Retinal pigment epithelial cell (primary cell): ENCODE results near the gene SERTM2.

Source experiments
- DNase-seq: peaks from one replicate; pipeline ENCODE4 v3.0.0-alpha.2; 2010; ENCODE audit warnings: low read depth
- H3K4me3 ChIP-seq: 2 replicates; pipeline ENCODE4 v1.5.1; 2011; ENCODE audit warnings: mild to moderate bottlenecking, low read length, control low read depth, moderate library complexity
- TF ChIP-seq, protein P1 (sequence below): conservative IDR thresholded peaks from 2 replicates; pipeline ENCODE4 v1.5.1; 2011; ENCODE audit warnings: low read depth, low read length, control low read depth, inconsistent platforms

The SERTM2 gene

GRCh38 chrX:111511477-111511876 is at the start of gene SERTM2:
Gene SERTM2 (plus strand): TSS chrX:111511645. CDS start chrX:111518858, 7,213 bp downstream.
- TF ChIP-seq, protein P1, sequence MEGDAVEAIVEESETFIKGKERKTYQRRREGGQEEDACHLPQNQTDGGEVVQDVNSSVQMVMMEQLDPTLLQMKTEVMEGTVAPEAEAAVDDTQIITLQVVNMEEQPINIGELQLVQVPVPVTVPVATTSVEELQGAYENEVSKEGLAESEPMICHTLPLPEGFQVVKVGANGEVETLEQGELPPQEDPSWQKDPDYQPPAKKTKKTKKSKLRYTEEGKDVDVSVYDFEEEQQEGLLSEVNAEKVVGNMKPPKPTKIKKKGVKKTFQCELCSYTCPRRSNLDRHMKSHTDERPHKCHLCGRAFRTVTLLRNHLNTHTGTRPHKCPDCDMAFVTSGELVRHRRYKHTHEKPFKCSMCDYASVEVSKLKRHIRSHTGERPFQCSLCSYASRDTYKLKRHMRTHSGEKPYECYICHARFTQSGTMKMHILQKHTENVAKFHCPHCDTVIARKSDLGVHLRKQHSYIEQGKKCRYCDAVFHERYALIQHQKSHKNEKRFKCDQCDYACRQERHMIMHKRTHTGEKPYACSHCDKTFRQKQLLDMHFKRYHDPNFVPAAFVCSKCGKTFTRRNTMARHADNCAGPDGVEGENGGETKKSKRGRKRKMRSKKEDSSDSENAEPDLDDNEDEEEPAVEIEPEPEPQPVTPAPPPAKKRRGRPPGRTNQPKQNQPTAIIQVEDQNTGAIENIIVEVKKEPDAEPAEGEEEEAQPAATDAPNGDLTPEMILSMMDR: no peak
- no peak for DNase-seq
- no peak within 1 kb of the TSS for H3K4me3 ChIP-seq

DNA sequence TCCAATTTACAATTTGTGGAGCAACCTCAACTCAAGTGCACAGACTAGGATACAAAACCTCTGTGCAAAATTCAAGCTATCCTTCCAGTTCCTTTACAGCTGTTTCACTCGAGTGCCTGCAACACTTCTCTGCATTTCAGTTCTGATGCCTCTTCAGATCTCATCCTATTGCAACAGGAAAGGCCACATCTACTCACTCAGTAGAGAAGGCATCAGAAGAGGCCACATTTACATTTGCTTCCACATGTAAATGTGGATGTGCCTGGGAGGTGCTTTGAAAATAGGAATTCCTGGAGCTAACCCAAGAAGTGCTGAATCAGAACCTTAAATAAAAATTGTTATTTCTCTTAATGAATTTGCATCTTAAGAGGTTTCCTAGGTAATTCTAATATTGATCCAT is 45.8 kb upstream of the SERTM2 start:
- H3K4me3 ChIP-seq: no peak overlapping the region
- TF ChIP-seq, protein P1: no peak
- DNase-seq: no peak

GRCh38 chrX:111467896-111468295 is 43.5 kb upstream of the SERTM2 start:
- TF ChIP-seq, protein P1: no peak
- DNase-seq: no peak

DNA sequence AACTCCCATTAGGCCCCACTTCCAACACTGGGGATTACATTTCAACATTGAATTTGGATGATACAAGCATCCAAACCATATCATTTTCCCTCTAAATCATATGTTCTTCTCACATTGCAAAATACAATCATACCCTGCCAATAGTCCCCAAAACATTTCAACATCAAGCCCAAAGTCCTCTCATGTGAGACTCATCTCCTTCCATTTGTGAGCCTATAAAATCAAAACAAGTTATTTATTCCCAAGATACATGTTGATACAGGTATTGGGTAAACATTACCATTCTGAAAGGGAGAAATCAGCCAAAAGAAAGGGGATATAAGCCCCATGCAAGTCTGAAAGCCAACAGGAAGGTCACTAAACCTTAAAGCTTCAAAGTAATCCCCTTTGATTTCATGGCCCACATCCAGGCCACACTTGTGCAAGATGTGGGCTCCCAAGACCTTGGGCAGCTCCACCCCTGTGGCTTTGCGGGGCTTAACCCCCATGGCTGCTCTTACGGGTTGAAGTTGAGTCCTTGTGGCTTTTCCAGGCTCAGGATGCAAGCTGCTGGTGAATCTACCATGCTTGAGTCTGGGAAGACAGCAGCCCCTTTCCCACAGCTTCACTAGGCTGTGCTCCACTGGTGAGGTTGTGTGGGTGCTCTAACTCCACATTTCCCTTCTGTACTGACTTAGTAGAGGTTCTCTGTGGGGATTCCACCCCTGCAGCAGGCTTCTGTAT is 40.6 kb upstream of the SERTM2 start:
- DNase-seq: no peak
- TF ChIP-seq, protein P1: no peak

More at GRCh38 chrX:111467896-111468295, 43.5 kb upstream of the SERTM2 start:
- no peak overlapping the region for H3K4me3 ChIP-seq

GRCh38 chrX:111481896-111482295 is 29.5 kb upstream of the SERTM2 start:
- TF ChIP-seq, protein P1: no peak
- H3K4me3 ChIP-seq: no peak overlapping the region
- DNase-seq: no peak

More for the DNA sequence above, 40.6 kb upstream of the SERTM2 start:
- H3K4me3 ChIP-seq: no peak overlapping the region

DNA sequence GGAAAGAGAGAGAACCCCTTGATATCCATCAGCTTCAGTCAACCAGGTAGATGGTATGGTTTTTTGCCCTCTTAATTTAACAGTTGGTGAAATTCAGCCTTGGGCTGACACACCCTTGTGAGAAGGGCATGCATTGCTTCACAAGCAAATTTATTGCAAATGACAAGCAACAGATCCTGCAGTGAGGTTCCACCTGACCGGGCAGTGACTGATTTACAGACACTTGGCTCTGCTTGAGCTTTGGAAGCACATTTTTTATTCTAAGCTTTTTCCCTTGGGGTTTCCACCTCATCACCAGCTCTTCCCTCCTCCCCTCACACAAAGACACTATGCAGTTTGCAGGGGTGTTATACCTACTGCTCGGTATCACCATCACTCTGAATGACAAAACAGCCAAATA is 28.3 kb upstream of the SERTM2 start:
- no peak overlapping the region for H3K4me3 ChIP-seq
- TF ChIP-seq, protein P1: no peak
- no peak for DNase-seq

DNA sequence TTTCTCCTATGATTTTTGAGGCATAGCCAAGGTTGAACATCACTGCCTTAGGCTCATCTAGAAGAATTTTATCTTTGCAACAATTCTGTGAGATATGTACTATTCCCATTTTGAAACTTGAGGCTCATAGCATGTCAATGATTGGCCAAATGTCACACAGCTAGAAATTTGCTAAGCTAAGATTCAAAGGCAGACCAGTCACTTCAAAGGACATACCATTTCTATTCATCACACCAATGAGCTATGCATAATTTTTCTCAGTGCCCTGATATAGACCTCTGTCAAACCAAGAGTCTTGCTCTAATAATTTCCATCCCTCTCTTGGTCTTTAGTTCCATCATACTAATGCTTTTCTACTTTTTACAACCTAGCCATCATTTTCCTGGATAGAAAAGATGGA is 27.6 kb upstream of the SERTM2 start:
- DNase-seq: no peak
- TF ChIP-seq, protein P1: no peak
- no peak overlapping the region for H3K4me3 ChIP-seq
